ENCODE measurements around the gene BCL2L14.

Gene BCL2L14

DNA sequence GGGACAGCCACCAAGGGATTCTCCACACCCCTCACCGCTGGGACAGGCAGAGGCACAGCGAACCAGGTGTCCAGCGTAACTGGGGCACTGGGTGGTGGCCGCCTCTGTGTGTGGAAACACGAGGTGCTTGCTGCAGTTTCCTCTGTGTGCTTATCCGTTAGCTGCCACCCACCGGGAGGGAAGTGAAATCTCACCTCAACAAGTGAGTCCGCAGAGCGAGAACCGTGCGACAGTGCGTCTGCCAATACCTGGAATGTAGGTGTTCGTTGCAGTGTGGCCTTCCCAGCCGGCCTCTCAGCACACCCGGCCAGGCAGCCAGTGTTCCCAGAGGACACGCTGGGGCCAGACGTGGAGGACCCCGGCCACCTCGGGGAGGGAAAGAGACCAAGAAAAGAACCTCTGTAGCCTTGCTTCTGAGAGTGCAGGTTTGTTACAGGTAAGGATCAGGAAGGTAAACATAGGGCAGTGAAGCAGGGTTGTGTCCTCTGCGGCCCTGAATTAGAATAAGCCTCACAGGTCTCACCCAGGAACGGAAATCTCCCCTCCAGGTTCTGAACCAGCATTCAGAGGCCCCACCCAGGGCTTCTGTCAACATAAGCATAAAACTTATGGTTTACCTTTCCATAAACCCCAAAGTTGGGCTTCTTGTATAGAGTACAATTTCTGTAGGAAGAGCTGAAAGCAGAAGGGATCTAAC is 1.5 kb downstream of the BCL2L14 start:
- TF ChIP-seq, protein P1, sequence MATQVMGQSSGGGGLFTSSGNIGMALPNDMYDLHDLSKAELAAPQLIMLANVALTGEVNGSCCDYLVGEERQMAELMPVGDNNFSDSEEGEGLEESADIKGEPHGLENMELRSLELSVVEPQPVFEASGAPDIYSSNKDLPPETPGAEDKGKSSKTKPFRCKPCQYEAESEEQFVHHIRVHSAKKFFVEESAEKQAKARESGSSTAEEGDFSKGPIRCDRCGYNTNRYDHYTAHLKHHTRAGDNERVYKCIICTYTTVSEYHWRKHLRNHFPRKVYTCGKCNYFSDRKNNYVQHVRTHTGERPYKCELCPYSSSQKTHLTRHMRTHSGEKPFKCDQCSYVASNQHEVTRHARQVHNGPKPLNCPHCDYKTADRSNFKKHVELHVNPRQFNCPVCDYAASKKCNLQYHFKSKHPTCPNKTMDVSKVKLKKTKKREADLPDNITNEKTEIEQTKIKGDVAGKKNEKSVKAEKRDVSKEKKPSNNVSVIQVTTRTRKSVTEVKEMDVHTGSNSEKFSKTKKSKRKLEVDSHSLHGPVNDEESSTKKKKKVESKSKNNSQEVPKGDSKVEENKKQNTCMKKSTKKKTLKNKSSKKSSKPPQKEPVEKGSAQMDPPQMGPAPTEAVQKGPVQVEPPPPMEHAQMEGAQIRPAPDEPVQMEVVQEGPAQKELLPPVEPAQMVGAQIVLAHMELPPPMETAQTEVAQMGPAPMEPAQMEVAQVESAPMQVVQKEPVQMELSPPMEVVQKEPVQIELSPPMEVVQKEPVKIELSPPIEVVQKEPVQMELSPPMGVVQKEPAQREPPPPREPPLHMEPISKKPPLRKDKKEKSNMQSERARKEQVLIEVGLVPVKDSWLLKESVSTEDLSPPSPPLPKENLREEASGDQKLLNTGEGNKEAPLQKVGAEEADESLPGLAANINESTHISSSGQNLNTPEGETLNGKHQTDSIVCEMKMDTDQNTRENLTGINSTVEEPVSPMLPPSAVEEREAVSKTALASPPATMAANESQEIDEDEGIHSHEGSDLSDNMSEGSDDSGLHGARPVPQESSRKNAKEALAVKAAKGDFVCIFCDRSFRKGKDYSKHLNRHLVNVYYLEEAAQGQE (IDR thresholded peaks at IDR 0.05; ENCODE audit: insufficient read depth in 1 of 2, low read depth in 2 of 2, low read length in 2 of 2): no peak
- TF ChIP-seq SIN3A (IDR thresholded peaks at IDR 0.05; ENCODE audit: borderline replicate concordance, insufficient read depth, low read length) (no peak), POLR2AphosphoS5 (IDR thresholded peaks at IDR 0.05; ENCODE audit: low read depth, low read length) (no peak), FOXP2 (optimal IDR thresholded peaks at IDR 0.05; ENCODE audit: borderline replicate concordance, extremely low read depth, extremely low read length, insufficient read depth) (no peak), TAF1 (IDR thresholded peaks at IDR 0.05; ENCODE audit: borderline replicate concordance, insufficient read depth, low read length) (no peak)

DNA sequence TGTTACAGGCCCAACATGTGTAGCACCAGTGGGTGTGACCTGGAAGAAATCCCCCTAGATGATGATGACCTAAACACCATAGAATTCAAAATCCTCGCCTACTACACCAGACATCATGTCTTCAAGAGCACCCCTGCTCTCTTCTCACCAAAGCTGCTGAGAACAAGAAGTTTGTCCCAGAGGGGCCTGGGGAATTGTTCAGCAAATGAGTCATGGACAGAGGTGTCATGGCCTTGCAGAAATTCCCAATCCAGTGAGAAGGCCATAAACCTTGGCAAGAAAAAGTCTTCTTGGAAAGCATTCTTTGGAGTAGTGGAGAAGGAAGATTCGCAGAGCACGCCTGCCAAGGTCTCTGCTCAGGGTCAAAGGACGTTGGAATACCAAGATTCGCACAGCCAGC is 8.6 kb downstream of the BCL2L14 start:
- TF ChIP-seq SIN3A (IDR thresholded peaks at IDR 0.05; ENCODE audit: borderline replicate concordance, insufficient read depth, low read length) (no peak), FOXP2 (optimal IDR thresholded peaks at IDR 0.05; ENCODE audit: borderline replicate concordance, extremely low read depth, extremely low read length, insufficient read depth) (no peak), POLR2AphosphoS5 (IDR thresholded peaks at IDR 0.05; ENCODE audit: low read depth, low read length) (no peak), TAF1 (IDR thresholded peaks at IDR 0.05; ENCODE audit: borderline replicate concordance, insufficient read depth, low read length) (no peak)
- TF ChIP-seq, protein P1 (IDR thresholded peaks at IDR 0.05; ENCODE audit: insufficient read depth in 1 of 2, low read depth in 2 of 2, low read length in 2 of 2): no peak

DNA sequence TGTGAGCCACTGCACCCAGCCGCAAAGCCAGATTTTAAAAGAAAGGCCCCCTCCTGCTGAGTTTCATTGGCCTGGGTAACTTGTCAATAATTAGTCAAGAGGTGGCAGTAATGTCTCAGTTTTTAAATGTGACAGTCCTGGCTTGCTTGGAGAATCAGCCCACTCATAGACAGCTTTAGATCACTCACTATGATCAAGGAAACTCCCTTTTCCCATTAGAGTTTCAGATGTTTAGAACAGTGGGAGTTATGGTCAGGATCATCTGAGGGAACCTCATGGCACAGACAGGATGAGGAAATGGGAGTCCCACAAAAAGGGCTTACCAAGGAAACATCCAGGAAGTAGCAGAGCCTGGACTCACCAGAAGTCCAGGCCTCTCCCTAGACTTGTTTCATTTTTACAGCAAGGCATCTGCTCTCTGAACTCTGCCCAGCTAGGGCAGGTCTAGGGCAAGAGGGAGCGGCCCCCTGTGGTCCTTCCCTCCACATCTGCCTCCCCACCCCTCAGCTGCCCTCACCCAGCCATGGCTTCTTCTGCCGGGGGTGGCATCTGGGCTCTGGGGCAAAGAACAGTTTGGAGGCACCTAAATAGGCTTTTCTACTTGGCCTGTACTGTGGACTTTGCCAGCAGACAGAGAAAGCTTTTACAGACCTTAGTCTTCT is 11.2 kb downstream of the BCL2L14 start:
- TF ChIP-seq SIN3A (IDR thresholded peaks at IDR 0.05; ENCODE audit: borderline replicate concordance, insufficient read depth, low read length) (no peak), FOXP2 (optimal IDR thresholded peaks at IDR 0.05; ENCODE audit: borderline replicate concordance, extremely low read depth, extremely low read length, insufficient read depth) (no peak)

DNA sequence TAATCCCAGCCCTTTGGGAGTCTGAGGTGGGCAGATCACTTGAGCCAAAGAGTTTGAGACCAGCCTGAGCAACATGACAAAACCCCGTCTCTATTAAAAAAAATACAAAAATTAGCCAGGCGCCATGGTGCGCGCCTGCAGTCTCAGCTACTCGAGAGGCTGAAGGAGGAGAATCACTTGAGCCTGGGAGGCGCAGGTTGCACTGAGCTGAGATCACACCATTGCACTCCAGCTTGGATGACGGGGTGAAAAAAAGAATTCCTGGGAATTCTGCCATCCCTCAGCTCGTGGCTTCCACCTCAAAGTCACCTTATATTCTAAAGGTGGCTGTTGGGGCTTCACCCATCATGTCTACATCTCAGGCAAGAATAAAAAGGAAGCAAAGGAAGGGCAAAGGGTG is 12.9 kb downstream of the BCL2L14 start:
- no peak for TF ChIP-seq FOXP2 (optimal IDR thresholded peaks at IDR 0.05; ENCODE audit: borderline replicate concordance, extremely low read depth, extremely low read length, insufficient read depth)
- no peak for TF ChIP-seq TAF1 (IDR thresholded peaks at IDR 0.05; ENCODE audit: borderline replicate concordance, insufficient read depth, low read length)
- TF ChIP-seq POLR2AphosphoS5 (IDR thresholded peaks at IDR 0.05; ENCODE audit: low read depth, low read length): no peak
- TF ChIP-seq, protein P1 (IDR thresholded peaks at IDR 0.05; ENCODE audit: insufficient read depth in 1 of 2, low read depth in 2 of 2, low read length in 2 of 2): no peak
- TF ChIP-seq SIN3A (IDR thresholded peaks at IDR 0.05; ENCODE audit: borderline replicate concordance, insufficient read depth, low read length): no peak

DNA sequence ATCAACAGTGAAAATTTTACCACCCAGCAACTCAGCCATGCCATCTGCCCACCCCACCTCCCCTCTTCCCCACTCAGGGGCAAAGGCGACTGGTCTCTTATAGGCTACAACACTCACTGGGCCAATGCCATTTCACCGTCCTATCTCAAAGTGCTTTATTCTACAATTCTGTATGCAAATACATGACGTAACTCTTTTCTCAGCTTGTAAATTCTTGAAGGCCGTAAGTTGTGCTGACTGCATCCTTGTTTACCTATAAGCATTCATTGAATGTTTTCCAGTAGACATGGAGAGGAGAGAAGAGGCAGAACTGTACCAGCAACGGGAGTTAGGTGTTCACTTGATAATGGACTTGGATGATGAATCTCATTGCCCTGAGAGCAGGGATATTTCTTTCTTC is 15.6 kb downstream of the BCL2L14 start:
- TF ChIP-seq SIN3A (IDR thresholded peaks at IDR 0.05; ENCODE audit: borderline replicate concordance, insufficient read depth, low read length) (no peak), FOXP2 (optimal IDR thresholded peaks at IDR 0.05; ENCODE audit: borderline replicate concordance, extremely low read depth, extremely low read length, insufficient read depth) (no peak), TAF1 (IDR thresholded peaks at IDR 0.05; ENCODE audit: borderline replicate concordance, insufficient read depth, low read length) (no peak), POLR2AphosphoS5 (IDR thresholded peaks at IDR 0.05; ENCODE audit: low read depth, low read length) (no peak)
- TF ChIP-seq, protein P1 (IDR thresholded peaks at IDR 0.05; ENCODE audit: insufficient read depth in 1 of 2, low read depth in 2 of 2, low read length in 2 of 2): no peak

Measured in PFSK-1 (cell line).